Dermis microvascular lymphatic vessel endothelial cell (primary cell): ENCODE measurements around the gene REM2. TPM values are rescaled to one million over a fixed set of nuclear protein-coding genes. Genes with fewer than 3 reads are reported as not detected.
A peak's percentile ranks its signal among the peaks of the same experiment; 100 is the strongest.
"Not testable (repeated sequence)": the region's sequence is repeated elsewhere in the genome, so short reads cannot be mapped to it uniquely, and the experiment has no call there.

Source experiments
- DNase-seq, 2 donors: peaks; one replicate each; pipeline versions ENCODE4 v3.0.0 to v3.0.0-alpha.2; 2010; ENCODE audit warnings: low read depth in 2 of 2
- total RNA-seq: library from RNA; depleted of rRNA; stranded (reverse); fragments of >200 nt; gene quantifications from 2 replicates; pipeline ENCODE4 v1.2.1, GENCODE V29; 2014

REM2 gene
- total RNA-seq, 1 donor from 2014 or later: not detected

DNA sequence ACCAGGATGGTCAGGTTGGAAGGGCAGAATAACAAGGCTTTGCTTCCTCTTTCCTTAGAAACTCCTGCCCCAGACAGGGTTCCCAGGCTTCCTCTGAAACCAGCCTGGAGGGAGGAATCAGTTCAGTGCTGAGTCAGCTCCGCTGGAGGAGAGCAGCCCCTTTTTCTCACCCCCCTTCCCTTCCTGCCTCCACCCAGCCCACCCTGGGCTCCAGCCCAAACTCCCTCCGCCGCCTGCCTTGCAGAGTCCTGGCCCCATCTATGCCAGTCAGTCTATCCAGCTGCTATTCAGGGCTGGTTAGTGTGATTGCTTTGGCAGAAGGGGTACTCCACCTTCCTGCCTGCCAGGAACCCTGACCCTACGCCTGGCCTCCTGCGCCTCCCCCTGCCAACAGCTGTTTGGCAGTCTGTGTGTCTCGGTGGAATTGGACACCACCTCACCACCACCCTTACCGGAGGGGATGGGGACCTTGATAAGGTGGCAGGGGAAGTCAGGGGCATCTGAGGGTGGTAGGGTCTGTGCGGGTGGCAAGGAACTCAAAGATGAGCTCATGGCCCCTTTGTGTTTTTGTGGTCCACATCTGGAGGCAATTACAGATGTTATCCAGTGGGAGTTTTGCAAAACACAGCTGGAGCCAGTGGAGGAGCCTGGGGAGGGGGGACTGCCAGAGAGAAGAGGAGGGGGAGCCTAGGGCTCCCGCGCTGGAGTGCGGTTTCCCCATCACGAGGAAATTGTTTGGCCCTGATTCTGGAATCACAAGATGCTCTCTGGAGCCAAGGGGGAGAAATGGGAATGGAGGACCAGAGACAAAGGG is 34.5 kb upstream of the REM2 start:
- DNase-seq: peak in 1 of 2 donors; percentile 75

DNA sequence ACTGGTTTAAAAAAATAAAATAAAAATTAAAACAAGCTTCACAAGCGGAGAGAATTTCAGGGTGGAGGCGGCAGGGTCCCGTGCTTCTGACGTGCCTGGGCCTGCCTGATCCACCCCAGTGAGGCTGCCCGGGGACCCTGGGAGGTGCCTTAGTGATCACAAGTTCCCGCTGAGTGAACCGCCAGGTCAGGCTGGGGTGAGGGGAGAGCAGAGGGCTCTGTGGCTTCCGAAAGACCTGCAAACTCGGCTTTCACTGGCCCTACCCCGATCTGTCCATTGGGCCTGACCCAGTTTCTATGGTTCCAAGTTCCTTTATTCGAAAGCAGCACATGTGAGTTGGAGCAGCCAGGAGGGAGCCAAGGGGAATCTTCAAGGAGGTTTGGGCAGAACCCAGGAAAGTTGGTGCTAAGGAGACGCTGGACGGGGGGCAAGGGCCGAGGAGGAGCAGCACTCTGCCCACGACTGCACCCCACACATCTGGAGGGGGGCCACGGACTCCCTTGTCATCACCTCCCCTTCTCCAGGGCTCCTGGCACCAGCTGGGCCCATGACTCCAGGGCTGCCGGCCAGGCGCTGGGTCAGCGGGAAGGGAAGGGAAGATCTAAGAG is 33.7 kb upstream of the REM2 start:
- DNase-seq: no peak

DNA sequence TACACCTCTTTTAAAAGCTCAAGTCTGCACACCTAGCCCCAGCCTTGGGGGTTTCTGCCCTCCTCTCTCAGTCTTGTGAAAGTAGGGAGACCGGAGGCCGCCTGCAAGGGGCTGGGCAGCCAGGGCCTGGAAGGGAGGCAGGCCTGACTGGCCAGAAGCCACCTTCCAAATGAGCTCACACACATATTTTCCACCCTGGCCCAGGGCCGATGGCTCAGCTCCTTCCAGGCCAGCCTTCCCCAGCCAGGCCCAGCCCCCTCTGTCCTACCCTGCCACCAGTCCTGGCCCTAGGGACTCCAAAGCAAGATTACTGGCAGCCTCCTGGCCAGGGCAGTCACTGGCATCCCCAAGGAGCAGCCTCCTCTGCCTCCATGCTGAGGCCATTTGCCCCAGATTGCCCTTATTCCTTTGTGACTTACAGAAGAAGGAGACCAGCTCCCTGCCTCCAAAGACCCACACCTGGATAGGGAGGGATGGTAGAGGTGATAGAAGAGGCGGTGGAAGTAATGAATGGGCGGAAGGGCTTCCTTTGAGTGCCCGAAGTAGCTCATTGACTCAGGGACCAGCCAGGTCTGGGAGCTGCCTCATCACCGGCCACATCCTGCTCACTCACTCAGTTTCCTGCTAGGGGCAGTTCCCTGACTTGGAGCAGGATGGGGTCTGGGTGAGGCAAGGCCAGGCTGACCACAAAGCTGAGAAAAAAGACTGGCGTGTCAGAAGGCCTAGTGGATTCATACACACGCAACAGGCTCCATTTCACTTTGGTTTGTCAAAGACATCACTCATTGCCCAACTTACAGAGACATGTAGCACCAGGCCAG is 31.9 kb upstream of the REM2 start:
- DNase-seq: peak; percentile 80 to 94

DNA sequence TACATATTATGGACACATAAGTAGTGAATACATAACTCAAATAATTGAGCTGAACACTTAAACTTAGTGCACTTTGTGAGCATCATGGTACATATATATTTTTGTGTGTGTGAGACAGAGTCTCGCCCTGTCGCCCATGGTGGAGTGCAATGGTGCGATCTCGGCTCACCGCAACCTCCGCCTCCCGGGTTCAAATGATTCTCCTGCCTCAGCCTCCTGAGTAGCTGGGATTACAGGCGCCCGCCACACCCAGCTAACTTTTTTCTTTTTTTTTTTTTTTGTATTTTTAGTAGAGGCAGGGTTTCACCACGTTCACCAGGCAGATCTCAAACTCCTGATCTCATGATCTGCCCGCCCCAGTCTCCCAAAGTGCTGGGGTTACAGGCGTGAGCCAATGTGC is 30.8 kb upstream of the REM2 start:
- DNase-seq: not testable (repeated sequence)

GRCh38 chr14:22852599-22852939 is 30.5 kb upstream of the REM2 start:
- no peak for DNase-seq

- peak; percentile 57 to 84 for DNase-seq
Measured at GRCh38 chr14:22852940-22853767, 29.9 kb upstream of the REM2 start.

DNA sequence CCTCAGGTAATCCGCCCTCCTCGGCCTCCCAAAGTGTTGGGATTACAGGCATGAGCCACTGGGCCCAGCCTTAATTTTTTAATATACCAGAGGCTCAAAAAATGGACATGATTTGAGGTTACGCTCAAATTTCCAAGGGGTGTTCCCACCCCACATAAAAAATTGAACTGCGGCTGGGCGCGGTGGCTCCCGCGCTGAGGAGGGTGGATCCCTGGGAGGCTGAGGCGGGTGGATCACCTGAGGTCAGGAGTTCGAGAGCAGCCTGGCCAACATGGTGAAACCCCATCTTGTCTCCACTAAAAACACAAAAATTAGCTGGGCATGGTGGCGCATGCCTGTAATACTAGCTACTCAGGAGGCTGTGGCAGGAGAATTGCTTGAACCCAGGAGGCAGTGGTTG is 28.7 kb upstream of the REM2 start:
- not testable (repeated sequence) for DNase-seq

DNA sequence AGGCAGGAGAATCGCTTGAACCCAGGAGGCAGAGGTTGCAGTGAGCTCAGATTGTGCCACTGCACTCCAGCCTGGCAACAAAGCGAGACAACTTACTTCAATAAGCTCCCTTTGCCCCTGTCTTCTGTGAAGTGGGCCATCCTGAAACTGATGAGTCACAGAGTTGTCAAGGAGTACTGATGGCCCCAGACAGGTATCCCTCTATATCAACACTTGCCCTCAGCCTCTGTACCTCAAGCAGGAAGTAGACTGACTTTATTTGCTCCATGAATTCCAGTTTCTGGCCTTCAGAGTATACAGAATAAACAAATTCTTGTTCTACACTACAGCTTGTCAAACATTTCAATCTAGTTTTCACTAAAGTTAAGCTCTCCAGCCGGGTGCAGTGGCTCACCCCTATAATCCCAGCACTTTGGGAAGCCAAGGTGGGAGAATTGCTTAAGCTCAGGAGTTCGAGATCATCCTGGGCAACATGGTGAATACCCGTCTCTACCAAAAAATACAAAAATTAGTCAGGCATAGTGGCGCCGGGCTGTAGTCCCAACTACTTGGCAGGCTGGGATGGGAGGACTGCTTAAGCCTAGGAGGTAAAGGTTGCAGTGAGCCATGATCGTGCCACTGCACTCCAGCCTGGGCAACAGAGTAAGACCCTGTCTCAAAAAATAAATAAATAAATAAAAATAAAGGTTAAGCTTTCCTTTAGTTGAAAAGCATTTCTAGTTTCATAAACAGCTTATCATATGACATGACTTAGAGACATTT is 27.9 kb upstream of the REM2 start:
- no peak for DNase-seq

- DNase-seq: no peak
Measured at GRCh38 chr14:22856428-22856827, 26.6 kb upstream of the REM2 start.

DNA sequence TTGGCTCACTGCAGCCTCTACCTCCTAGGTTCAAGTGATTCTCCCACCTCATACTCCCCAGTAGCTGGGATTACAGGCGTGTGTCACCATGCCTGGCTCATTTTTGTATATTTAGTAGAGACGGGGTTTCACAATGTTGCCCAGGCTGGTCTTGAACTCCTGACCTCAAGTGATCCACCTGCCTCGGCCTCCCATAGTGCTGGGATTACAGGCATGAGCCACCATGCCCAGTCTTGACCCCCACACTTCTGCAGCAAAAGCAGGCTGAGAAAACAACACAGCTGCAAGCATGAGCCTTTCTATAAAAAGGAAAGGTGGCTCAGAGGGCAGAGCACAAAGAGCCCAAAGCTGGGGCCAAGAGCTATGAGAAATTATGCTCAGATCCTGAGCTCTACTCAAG is 22.6 kb upstream of the REM2 start:
- DNase-seq: not testable (repeated sequence)

DNA sequence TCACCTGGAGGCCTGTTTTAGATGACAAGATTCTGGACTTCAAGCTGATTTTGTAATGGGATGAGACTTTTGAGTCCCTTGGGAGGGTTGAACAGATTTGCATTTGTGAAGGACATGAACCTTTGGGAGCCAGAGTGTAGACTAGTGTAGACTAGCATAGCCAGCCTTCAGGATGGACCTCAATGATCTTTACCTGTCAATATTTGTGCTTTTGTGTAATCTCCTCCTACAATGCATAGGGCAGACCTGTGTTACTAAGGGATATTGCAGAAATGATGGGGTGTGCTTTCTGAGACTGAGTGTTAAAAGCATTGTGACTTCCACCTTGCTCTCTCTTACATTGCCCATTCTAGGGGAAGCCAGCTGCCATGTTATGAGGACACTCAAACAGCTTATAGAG is 21.4 kb upstream of the REM2 start:
- DNase-seq: no peak

GRCh38 chr14:22864979-22865378 is 18.0 kb upstream of the REM2 start:
- no peak for DNase-seq

GRCh38 chr14:22865424-22866405 is 17.3 kb upstream of the REM2 start:
- no peak for DNase-seq

- no peak for DNase-seq
Measured at GRCh38 chr14:22866874-22867273, 16.1 kb upstream of the REM2 start.

- DNase-seq: no peak
Measured at GRCh38 chr14:22870811-22871223, 12.2 kb upstream of the REM2 start.

DNA sequence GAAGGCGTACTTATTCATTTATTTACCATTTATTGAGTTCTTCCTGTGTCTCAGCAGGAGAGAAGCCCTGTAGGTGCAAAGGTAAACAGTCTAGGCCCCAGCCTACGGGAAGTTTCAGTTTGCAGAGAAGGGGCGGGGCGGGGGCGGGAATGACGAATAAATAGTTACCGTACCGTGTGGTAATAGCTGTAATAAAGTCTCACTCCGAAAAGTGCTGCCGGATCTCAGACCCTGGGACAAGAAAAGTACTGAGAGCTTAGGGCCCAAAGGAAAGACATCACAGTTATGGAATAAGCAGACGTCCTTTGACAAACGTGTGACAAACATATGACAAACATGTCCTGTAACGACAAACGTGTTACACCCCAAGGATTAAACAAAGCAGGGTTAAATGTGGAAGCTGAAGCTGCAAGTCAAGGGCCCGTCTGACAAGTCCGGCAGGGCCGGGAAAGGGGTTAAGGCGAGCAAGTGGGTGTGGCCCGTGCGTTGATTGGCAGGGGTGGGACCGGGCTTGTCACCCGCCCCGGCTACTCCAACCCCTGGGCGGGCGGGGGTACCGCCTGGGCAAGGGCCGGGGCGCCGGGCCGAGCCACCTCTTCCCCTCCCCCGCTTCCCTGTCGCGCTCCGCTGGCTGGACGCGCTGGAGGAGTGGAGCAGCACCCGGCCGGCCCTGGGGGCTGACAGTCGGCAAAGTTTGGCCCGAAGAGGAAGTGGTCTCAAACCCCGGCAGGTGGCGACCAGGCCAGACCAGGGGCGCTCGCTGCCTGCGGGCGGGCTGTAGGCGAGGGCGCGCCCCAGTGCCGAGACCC is 11.6 kb upstream of the REM2 start, which contains the start of gene LRP10:
TSS of gene LRP10 (plus strand) at position 517 of the 809 bp plus-strand sequence. CDS start 564 bp downstream, outside the sequence.
- DNase-seq: peak; percentile 68 to 91

- peak in 1 of 2 donors; percentile 73 for DNase-seq
Measured at GRCh38 chr14:22872033-22872832, 10.8 kb upstream of the REM2 start.
